ENCODE measurements around the gene MTNR1B.

MTNR1B gene

DNA sequence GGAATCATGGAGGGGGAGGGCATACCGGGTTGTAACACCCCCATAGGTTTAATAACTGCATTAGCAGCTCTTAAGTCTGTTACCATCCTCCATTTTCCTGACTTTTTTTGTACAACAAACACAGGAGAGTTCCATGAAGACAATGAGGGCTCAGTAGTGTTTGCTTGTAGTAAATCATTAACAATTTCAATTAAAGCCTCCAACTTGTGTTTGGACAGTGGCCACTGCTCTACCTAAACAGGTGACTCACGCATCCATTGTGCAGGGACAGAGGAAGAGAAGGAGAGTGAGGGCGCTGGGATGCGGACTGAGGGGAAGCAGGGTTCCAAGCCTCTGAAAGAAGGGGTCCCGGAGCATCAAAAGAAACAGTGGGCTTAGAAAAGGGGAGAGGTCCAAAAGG lies 21.3 kb upstream of the MTNR1B start:
- TF ChIP-seq TAF1 (IDR thresholded peaks at IDR 0.05; ENCODE audit: borderline replicate concordance, insufficient read depth, low read length) = no peak
- no peak for TF ChIP-seq POLR2AphosphoS5 (IDR thresholded peaks at IDR 0.05; ENCODE audit: low read depth, low read length)
- TF ChIP-seq, protein P1, sequence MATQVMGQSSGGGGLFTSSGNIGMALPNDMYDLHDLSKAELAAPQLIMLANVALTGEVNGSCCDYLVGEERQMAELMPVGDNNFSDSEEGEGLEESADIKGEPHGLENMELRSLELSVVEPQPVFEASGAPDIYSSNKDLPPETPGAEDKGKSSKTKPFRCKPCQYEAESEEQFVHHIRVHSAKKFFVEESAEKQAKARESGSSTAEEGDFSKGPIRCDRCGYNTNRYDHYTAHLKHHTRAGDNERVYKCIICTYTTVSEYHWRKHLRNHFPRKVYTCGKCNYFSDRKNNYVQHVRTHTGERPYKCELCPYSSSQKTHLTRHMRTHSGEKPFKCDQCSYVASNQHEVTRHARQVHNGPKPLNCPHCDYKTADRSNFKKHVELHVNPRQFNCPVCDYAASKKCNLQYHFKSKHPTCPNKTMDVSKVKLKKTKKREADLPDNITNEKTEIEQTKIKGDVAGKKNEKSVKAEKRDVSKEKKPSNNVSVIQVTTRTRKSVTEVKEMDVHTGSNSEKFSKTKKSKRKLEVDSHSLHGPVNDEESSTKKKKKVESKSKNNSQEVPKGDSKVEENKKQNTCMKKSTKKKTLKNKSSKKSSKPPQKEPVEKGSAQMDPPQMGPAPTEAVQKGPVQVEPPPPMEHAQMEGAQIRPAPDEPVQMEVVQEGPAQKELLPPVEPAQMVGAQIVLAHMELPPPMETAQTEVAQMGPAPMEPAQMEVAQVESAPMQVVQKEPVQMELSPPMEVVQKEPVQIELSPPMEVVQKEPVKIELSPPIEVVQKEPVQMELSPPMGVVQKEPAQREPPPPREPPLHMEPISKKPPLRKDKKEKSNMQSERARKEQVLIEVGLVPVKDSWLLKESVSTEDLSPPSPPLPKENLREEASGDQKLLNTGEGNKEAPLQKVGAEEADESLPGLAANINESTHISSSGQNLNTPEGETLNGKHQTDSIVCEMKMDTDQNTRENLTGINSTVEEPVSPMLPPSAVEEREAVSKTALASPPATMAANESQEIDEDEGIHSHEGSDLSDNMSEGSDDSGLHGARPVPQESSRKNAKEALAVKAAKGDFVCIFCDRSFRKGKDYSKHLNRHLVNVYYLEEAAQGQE (IDR thresholded peaks at IDR 0.05; ENCODE audit: insufficient read depth in 1 of 2, low read depth in 2 of 2, low read length in 2 of 2) = no peak
- no peak for TF ChIP-seq FOXP2 (optimal IDR thresholded peaks at IDR 0.05; ENCODE audit: borderline replicate concordance, extremely low read depth, extremely low read length, insufficient read depth)
- TF ChIP-seq SIN3A (IDR thresholded peaks at IDR 0.05; ENCODE audit: borderline replicate concordance, insufficient read depth, low read length) = no peak

DNA sequence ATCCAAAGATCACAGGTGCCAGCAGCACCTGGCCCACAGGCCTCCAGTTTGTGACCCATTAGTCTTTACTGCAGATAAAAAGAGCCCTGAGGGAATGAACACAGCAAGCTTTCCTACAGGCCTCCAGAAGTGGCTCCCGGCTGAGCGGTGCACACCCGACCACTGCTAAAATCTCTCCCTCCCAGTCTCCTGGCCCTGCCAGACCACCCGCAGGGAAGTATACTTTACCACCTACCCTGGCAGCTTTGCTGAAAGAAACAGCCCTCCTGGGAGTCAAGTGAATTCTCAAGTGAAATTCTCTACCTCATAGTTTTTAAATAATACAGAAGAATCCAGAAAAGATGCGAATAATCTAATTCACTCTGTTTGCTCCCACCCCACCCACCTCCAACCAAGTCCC lies 15.4 kb upstream of the MTNR1B start:
- TF ChIP-seq SIN3A (IDR thresholded peaks at IDR 0.05; ENCODE audit: borderline replicate concordance, insufficient read depth, low read length) = no peak
- TF ChIP-seq FOXP2 (optimal IDR thresholded peaks at IDR 0.05; ENCODE audit: borderline replicate concordance, extremely low read depth, extremely low read length, insufficient read depth) = no peak
- TF ChIP-seq, protein P1 (IDR thresholded peaks at IDR 0.05; ENCODE audit: insufficient read depth in 1 of 2, low read depth in 2 of 2, low read length in 2 of 2) = no peak
- TF ChIP-seq POLR2AphosphoS5 (IDR thresholded peaks at IDR 0.05; ENCODE audit: low read depth, low read length) = no peak
- TF ChIP-seq TAF1 (IDR thresholded peaks at IDR 0.05; ENCODE audit: borderline replicate concordance, insufficient read depth, low read length) = no peak

DNA sequence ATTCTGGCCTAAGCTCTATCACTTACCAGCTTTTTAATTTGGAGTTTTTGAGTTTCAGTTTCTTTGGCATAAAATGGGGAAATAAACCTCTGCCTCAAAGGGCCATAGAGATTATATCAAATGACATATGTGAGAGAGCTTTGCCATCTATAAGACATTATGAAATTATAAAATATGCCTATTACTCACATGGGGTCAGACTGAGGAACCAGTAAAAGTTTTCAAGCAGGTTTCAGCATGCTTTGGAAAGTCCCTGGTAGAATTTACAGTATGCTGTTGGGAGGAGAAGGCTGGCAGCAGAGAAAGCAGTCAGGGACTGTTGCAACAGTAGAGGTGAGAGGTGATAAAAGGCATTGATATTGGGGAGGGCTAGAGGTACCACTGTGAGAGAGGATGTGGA lies 13.6 kb upstream of the MTNR1B start:
- no peak for TF ChIP-seq SIN3A (IDR thresholded peaks at IDR 0.05; ENCODE audit: borderline replicate concordance, insufficient read depth, low read length)
- TF ChIP-seq FOXP2 (optimal IDR thresholded peaks at IDR 0.05; ENCODE audit: borderline replicate concordance, extremely low read depth, extremely low read length, insufficient read depth) = no peak
- no peak for TF ChIP-seq TAF1 (IDR thresholded peaks at IDR 0.05; ENCODE audit: borderline replicate concordance, insufficient read depth, low read length)

DNA sequence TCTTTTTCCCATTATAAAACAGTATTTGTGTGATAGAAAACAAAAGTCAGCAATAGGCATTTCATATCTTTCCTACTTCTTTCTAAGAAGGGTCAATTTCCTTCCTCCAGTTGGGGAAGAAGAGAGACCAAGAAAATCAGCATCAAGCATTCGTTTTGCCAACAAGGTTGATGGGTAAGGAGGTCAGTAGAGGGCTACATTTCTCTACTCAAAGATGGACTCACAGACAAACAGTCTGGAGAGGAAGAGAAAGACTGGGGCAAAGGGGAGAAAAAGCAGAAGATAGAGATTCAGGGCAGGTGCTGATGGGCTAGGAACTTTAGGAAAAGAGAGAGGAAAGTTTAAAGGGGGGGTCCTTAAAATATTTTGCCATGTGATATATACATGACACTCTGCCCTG lies 8.6 kb upstream of the MTNR1B start:
- TF ChIP-seq TAF1 (IDR thresholded peaks at IDR 0.05; ENCODE audit: borderline replicate concordance, insufficient read depth, low read length) (no peak), POLR2AphosphoS5 (IDR thresholded peaks at IDR 0.05; ENCODE audit: low read depth, low read length) (no peak), FOXP2 (optimal IDR thresholded peaks at IDR 0.05; ENCODE audit: borderline replicate concordance, extremely low read depth, extremely low read length, insufficient read depth) (no peak), SIN3A (IDR thresholded peaks at IDR 0.05; ENCODE audit: borderline replicate concordance, insufficient read depth, low read length) (no peak)
- TF ChIP-seq, protein P1 (IDR thresholded peaks at IDR 0.05; ENCODE audit: insufficient read depth in 1 of 2, low read depth in 2 of 2, low read length in 2 of 2) = no peak

DNA sequence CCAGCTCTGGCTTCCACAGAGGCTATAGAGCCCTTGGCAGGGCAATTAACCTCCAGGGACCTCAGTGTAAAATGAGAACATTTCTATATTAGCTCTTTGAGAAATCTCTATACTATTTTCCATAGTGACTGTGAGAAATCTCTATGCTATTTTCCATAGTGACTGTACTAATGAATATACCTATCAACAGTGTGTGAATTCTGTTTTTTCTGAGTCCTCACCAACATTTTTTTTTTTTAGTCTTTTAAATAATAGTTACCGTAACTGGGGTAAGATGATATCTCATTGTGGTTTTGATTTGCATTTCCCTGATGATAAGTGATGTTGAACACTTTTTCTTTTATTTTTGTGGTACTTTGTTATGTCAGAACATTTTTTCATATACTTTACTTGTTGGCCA lies 7.0 kb upstream of the MTNR1B start:
- TF ChIP-seq, protein P1 (IDR thresholded peaks at IDR 0.05; ENCODE audit: insufficient read depth in 1 of 2, low read depth in 2 of 2, low read length in 2 of 2) = no peak
- TF ChIP-seq POLR2AphosphoS5 (IDR thresholded peaks at IDR 0.05; ENCODE audit: low read depth, low read length) = no peak
- no peak for TF ChIP-seq FOXP2 (optimal IDR thresholded peaks at IDR 0.05; ENCODE audit: borderline replicate concordance, extremely low read depth, extremely low read length, insufficient read depth)
- no peak for TF ChIP-seq SIN3A (IDR thresholded peaks at IDR 0.05; ENCODE audit: borderline replicate concordance, insufficient read depth, low read length)
- no peak for TF ChIP-seq TAF1 (IDR thresholded peaks at IDR 0.05; ENCODE audit: borderline replicate concordance, insufficient read depth, low read length)

Measured in PFSK-1 (cell line).